ENCODE measurements around the gene SHOX. TPM values are rescaled to one million over a fixed set of nuclear protein-coding genes. Genes with fewer than 3 reads are reported as not detected.
"Not testable (repeated sequence)": the region's sequence is repeated elsewhere in the genome, so short reads cannot be mapped to it uniquely, and the experiment has no call there.

Gene SHOX
- total RNA-seq, 2 donors from 2014 or later: not detected

DNA sequence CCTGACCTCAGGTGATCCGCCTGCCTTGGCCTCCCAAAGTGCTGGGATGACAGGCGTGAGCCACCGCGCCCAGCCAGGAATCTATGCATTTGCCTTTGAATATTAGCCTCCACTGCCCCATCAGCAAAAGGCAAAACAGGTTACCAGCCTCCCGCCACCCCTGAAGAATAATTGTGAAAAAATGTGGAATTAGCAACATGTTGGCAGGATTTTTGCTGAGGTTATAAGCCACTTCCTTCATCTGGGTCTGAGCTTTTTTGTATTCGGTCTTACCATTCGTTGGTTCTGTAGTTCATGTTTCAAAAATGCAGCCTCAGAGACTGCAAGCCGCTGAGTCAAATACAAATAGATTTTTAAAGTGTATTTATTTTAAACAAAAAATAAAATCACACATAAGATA lies 44.2 kb upstream of the SHOX start:
- no peaks in the 10 kb centered on the region for H3K4me1 ChIP-seq
- H3K9me3 ChIP-seq: no peaks in the 10 kb centered on the region
- DNase-seq (ENCODE audit: low spot score): no peak
- H3K4me3 ChIP-seq: no peak overlapping the region
- no peak overlapping the region for H3K27ac ChIP-seq
- no peaks in the 10 kb centered on the region for H3K27me3 ChIP-seq
- TF ChIP-seq, protein P1, sequence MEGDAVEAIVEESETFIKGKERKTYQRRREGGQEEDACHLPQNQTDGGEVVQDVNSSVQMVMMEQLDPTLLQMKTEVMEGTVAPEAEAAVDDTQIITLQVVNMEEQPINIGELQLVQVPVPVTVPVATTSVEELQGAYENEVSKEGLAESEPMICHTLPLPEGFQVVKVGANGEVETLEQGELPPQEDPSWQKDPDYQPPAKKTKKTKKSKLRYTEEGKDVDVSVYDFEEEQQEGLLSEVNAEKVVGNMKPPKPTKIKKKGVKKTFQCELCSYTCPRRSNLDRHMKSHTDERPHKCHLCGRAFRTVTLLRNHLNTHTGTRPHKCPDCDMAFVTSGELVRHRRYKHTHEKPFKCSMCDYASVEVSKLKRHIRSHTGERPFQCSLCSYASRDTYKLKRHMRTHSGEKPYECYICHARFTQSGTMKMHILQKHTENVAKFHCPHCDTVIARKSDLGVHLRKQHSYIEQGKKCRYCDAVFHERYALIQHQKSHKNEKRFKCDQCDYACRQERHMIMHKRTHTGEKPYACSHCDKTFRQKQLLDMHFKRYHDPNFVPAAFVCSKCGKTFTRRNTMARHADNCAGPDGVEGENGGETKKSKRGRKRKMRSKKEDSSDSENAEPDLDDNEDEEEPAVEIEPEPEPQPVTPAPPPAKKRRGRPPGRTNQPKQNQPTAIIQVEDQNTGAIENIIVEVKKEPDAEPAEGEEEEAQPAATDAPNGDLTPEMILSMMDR (IDR thresholded peaks at IDR 0.05): no peak
- no peaks in the 10 kb centered on the region for H3K36me3 ChIP-seq

DNA sequence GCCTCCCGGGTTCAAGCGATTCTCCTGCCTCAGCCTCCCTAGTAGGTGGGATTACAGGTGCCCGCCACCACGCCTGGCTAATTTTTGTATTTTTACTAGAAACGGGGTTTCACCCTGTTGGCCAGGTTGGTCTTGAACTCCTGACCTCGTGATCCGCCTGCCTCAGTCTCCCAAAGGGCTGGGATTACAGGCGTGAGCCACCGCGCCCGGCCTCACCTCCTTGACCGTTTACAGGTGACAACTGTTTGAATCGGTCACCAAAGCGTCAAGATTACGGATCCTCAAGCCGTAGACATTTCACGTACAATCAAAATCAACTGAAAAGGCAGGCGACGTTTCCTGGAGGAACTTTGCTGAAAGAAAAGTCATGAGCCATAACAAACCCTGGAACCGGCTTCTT lies 41.3 kb upstream of the SHOX start:
- not testable (repeated sequence) for H3K4me3 ChIP-seq; H3K27ac ChIP-seq; H3K36me3 ChIP-seq; H3K4me1 ChIP-seq; H3K9me3 ChIP-seq; H3K27me3 ChIP-seq; DNase-seq (ENCODE audit: low spot score)

DNA sequence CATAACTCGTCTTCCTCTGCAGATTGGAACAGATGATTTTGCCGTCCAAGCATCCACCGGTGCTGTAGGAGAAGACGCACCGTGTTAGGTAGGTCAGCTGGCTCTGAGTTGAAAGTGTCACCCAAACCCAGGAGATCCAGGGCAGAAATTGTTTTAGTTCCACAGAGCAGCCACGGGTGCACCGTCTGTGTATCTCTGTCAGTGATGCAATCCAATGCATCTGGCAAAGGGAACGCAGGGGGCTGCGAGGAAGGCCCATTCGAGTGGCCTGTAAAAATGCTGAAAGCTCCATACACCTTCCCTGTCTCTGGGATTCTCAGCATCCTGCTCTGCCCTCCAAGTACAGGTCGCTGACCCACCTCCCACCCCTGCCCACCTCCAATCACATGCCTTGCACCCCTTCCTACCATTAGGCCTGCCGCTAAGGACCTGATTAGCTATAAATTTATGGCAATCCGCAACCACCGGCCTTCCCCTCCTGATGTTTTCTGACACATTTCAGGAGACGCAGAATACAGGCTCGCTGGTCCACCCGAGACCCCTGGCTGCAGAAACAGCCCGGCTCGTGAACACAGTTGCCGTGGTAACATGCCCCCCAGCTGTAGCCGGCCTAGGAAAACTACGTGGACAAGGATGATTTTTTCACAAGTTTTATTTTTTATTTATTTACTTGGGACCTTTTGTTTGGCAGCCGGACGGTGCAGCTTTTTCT lies 39.7 kb upstream of the SHOX start:
- H3K27ac ChIP-seq: no peak overlapping the region
- no peak for DNase-seq (ENCODE audit: low spot score)
- no peaks in the 10 kb centered on the region for H3K36me3 ChIP-seq
- no peaks in the 10 kb centered on the region for H3K27me3 ChIP-seq
- peaks cover 0 to 10% of the 10 kb centered on the region in 2 donors for H3K9me3 ChIP-seq
- H3K4me3 ChIP-seq: no peak overlapping the region
- TF ChIP-seq, protein P1 (IDR thresholded peaks at IDR 0.05): no peak
- H3K4me1 ChIP-seq: no peaks in the 10 kb centered on the region

DNA sequence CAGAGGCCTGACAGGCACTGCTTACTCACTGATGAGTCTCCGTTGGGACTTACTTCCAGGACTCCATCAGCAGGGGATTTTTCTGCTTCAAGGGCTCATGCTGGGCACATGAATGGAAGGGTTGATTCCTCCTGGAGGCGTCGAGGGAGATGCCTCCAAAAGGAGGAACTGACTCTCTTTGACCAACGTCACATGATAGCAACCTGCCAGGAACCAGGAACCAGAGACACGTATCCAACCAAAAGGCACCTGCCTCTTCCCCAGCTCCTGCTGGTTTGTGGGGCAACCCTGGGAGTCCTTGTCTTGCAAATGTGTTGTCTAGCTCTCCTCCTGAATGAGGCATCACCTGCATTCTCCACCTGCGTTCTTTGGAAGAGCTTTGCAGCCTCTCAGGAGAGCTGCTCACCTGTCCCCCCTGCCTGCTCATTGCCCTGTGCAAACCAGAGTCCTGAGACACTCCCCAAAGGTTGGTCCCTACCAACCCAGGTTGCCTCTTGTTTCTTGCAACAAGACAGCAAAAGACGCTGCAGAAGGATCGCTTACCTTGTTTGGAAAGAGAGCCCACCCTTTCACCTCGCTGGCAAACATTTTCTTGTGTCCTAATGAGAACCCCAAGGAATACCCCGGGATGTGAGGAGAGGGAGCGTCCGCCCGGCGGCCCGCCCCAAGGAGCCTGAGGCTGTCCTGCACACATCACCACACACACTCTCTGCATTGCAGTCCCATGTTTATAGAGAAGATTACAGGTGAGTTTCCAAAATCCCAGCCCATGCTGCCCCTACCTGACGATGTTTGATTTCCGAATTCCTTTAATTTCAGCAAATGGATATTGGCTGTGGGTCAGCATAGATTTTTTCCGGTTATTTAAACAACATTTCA lies 30.5 kb upstream of the SHOX start:
- Histone ChIP-seq H3K4me3 (no peak overlapping the region), H3K4me1 (no peaks in the 10 kb centered on the region), H3K9me3 (peaks cover 7 to 24% of the 10 kb centered on the region in 2 donors), H3K27me3 (no peaks in the 10 kb centered on the region), H3K36me3 (no peaks in the 10 kb centered on the region), H3K27ac (no peak overlapping the region)
- TF ChIP-seq, protein P1 (IDR thresholded peaks at IDR 0.05): no peak
- no peak for DNase-seq (ENCODE audit: low spot score)

DNA sequence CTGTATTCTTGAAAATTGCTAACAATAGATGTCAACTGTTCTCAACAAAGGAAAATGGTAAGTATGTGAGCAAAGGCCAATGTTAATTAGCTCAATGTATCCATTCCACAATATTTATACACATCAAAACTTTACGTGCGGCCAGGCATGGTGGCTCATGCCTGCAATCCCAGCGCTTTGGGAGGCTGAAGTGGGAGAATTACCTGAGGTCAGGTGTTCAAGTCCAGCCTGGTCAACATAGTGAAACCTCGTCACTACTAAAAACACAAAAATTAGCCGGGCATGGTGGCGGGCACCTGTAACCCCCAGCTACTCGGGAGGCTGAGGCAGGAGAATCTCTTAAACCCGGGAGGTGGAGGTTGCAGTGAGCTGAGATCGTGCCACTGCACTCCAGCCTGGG lies 27.6 kb upstream of the SHOX start:
- not testable (repeated sequence) for H3K9me3 ChIP-seq; H3K27me3 ChIP-seq; H3K4me3 ChIP-seq; H3K27ac ChIP-seq; DNase-seq (ENCODE audit: low spot score); H3K36me3 ChIP-seq; H3K4me1 ChIP-seq

DNA sequence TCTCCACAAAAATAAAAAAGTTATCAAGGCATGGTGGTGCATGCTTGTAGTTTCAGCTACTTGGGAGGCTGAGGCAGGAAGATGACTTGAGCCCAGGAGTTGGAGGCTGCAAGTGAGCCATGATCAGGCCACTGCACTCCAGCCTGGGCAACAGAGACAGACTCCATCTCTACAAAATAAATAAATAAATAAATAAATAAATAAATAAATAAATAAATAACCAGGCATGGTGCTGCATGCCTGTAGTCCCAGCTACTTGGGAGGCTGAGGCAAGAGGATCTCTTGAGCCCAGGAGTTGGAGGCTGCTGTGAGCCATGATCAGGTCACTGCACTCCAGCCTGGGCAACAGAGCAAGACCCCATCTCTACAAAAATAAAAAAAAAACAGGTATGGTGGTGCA lies 26.0 kb upstream of the SHOX start:
- H3K27ac ChIP-seq; DNase-seq (ENCODE audit: low spot score); H3K27me3 ChIP-seq; H3K4me1 ChIP-seq; H3K4me3 ChIP-seq; H3K9me3 ChIP-seq; H3K36me3 ChIP-seq: not testable (repeated sequence)

DNA sequence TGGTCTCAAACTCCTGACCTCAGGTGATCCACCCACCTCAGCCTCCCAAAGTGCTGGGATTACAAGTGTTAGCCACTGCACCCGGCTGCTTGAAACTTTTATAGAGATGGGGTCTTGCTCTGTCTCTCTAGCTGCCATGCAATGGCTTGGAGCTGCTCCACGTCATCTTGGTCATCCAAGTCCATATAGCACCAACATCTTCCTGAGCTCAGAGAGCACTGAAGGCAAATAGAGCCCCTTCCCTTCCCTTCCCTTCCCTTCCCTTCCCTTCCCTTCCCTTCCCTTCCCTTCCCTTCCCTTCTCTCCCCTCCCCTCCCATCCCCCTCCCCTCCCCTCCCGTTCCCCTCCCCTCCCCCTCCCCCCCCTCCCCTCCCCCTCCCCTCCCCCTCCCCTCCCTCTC lies 22.5 kb upstream of the SHOX start:
- not testable (repeated sequence) for H3K4me1 ChIP-seq; H3K27ac ChIP-seq; H3K36me3 ChIP-seq; H3K4me3 ChIP-seq; H3K27me3 ChIP-seq; DNase-seq (ENCODE audit: low spot score)
- H3K9me3 ChIP-seq: peaks cover 0 to 22% of the 10 kb centered on the region in 2 donors

All from right atrium auricular region (tissue), 2 donors.